CD4-positive, alpha-beta T cell (primary cell): Measurements from ENCODE around the gene GPR137B. TPM values are rescaled to one million over a fixed set of nuclear protein-coding genes. Genes with fewer than 3 reads are reported as not detected.

Experiments
- ATAC-seq: fragments of 200-7000 bp; cut with Tn5 transposase; one replicate; pipeline ENCODE4 v1.10.0; 2022; ENCODE audit warnings: mild to moderate bottlenecking; ENCODE audit not compliant: poor library complexity
- CTCF ChIA-PET: fragments of 350-600 bp; sonication (Branson Sonifier 250); formaldehyde crosslinking; loops from one replicate; lab custom pipeline; 2021; ENCODE audit warnings: antibody characterized with exemption, inconsistent platforms; lab: Charles Lee
- POLR2A ChIA-PET: fragments of 350-600 bp; sonication (Branson Sonifier 250); formaldehyde crosslinking; loops from one replicate; lab custom pipeline; 2021; ENCODE audit warnings: antibody characterized with exemption, inconsistent platforms; lab: Charles Lee
- DNase-seq, 14 experiments: peaks; one replicate each; pipeline ENCODE4 v3.0.0-alpha.2; 2013 to 2020; ENCODE audit warnings: mixed read lengths in 2 of 14
- H3K27ac ChIP-seq, 2 donors: one replicate each; pipeline versions ENCODE4 v1.5.1 to v1.7.0; 2013; ENCODE audit warnings: low read length in 2 of 2, low read depth in 1 of 2, mild to moderate bottlenecking in 1 of 2
- H3K27me3 ChIP-seq, 2 experiments: 1 replicate in 1 of 2; 2 replicates in 1 of 2; pipeline versions ENCODE4 v1.6.1 to v1.7.0; 2013; ENCODE audit warnings: low read length in 2 of 2, control low read depth in 1 of 2, mild to moderate bottlenecking in 1 of 2, moderate library complexity in 1 of 2; ENCODE audit not compliant: insufficient read depth in 2 of 2, control insufficient read depth in 1 of 2
- H3K36me3 ChIP-seq: one replicate; pipeline ENCODE4 v1.6.1; 2013; ENCODE audit warnings: low read length, control low read depth; ENCODE audit not compliant: insufficient read depth
- H3K4me1 ChIP-seq: one replicate; pipeline ENCODE4 v1.6.1; 2013; ENCODE audit warnings: low read length, control low read depth; ENCODE audit not compliant: insufficient read depth
- H3K4me3 ChIP-seq: one replicate; pipeline ENCODE4 v1.5.1; 2013; ENCODE audit warnings: mild to moderate bottlenecking, low read length, moderate library complexity
- H3K9me3 ChIP-seq, 2 experiments: 1 replicate in 1 of 2; 2 replicates in 1 of 2; pipeline versions ENCODE4 v1.6.1 to v1.7.0; 2013; ENCODE audit warnings: low read length in 2 of 2, mild to moderate bottlenecking in 2 of 2, control low read depth in 1 of 2, moderate library complexity in 1 of 2; ENCODE audit not compliant: control insufficient read depth in 1 of 2, insufficient read depth in 1 of 2
- H3K27ac Mint-ChIP-seq: one replicate; pipeline ENCODE4 v1.8.0; 2020; ENCODE audit warnings: mixed read lengths
- H3K27me3 Mint-ChIP-seq: one replicate; pipeline ENCODE4 v1.8.0; 2021; ENCODE audit warnings: mixed read lengths
- H3K36me3 Mint-ChIP-seq: one replicate; pipeline ENCODE4 v1.8.0; 2021; ENCODE audit warnings: low read depth, mixed read lengths
- H3K4me1 Mint-ChIP-seq: one replicate; pipeline ENCODE4 v1.8.0; 2021; ENCODE audit warnings: low read depth, mixed read lengths
- H3K4me3 Mint-ChIP-seq: one replicate; pipeline ENCODE4 v1.8.0; 2020; ENCODE audit warnings: mild to moderate bottlenecking, mixed read lengths
- H3K9me3 Mint-ChIP-seq: one replicate; pipeline ENCODE4 v1.8.0; 2020; ENCODE audit warnings: mixed read lengths
- CTCF ChIP-seq: fragments of 200-600 bp; IDR thresholded peaks from one replicate; pipeline ENCODE4 v1.8.0; 2022; ENCODE audit warnings: antibody characterized with exemption, mild to moderate bottlenecking
- intact Hi-C, 2 experiments: fragments of 100-400 bp; cut with DNase I in 1 of 2; cut with micrococcal nuclease in 1 of 2; formaldehyde crosslinking; loops; one replicate each; pipeline versions ENCODE4 v1.15.1 to v1.9.0; 2023 to 2025; cut with DNase I, micrococcal nuclease
- total RNA-seq, 174 experiments: library from RNA in 2 of 174; stranded (reverse) in 2 of 174; gene quantifications; one replicate each; pipeline ENCODE4 v1.2.3 and lab custom pipeline; 2021 to 2026

The GPR137B gene
- total RNA-seq, 2 experiments from 2014 or later: 6.3 to 7.4 TPM

DNA sequence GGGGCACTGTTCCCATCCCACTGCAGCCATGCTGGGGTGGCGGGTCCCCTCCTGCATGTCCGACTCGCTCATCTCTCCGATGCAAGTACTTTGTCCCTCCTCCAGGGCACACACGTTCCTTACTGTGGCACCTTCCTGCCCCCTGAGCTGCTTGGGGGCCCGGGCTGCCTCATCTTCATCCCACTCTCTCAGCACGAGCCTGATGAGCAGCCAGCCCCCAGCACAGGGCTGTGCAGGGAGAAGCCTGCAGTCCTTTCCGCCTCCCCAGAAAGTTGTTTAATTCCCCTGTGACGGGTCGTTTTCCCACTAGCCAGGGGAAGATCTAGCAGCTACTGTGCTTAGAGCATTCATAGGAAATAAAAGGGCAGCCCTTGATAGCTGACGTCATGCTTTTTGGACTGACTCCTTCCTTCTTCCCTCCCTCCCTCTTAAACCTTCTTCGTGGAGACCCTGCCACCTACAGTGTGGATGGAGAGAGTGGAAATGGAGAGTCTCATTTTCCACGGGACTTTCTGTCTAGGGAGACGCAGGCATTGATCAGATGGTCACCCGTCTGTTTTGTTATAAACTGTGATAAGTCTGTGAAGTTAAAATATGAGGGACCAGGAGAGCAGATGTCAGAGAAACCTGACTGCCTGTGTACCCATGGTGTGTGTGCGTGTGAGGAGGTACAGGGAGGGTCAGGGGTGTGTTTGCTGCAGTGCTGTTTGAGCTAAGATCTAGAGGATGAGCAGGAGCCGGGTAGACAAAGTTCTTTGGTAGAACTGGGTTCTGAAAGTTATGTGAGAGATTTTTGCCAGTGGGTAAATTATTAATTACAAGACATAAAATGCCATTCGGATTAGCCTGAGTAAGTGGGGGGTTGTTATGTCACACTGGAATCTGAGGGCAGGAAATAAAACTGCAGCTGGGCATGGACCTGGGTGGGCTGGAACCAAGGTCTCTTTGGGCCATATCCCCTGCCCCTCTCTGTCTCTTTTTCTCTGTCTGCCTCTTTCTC, 34.3 kb downstream of the GPR137B start:
- peaks cover 10% of the 10 kb centered on the region for H3K36me3 ChIP-seq
- no peak for TF ChIP-seq CTCF
- no peaks in the 10 kb centered on the region for H3K9me3 ChIP-seq
- no peaks in the 10 kb centered on the region for H3K4me1 ChIP-seq
- ChIA-PET POLR2A (interaction anchor here (0.6 kb wide), 1 partner anchor 34 kb away, joined by 3 read pairs; the partner anchor contains the start of gene GPR137B), CTCF (no interaction called here)
- H3K27me3 Mint-ChIP-seq: no peaks in the 10 kb centered on the region
- ATAC-seq (no peak), DNase-seq (no peak)
- H3K27me3 ChIP-seq: no peaks in the 10 kb centered on the region
- no peak overlapping the region for H3K27ac ChIP-seq
- no peak overlapping the region for H3K4me3 Mint-ChIP-seq
- H3K4me3 ChIP-seq: no peak overlapping the region
- H3K4me1 Mint-ChIP-seq: no peaks in the 10 kb centered on the region
- intact Hi-C loops: no loop called here
- peaks cover 15% of the 10 kb centered on the region for H3K36me3 Mint-ChIP-seq
- H3K9me3 Mint-ChIP-seq: no peaks in the 10 kb centered on the region
- H3K27ac Mint-ChIP-seq: no peak overlapping the region

DNA sequence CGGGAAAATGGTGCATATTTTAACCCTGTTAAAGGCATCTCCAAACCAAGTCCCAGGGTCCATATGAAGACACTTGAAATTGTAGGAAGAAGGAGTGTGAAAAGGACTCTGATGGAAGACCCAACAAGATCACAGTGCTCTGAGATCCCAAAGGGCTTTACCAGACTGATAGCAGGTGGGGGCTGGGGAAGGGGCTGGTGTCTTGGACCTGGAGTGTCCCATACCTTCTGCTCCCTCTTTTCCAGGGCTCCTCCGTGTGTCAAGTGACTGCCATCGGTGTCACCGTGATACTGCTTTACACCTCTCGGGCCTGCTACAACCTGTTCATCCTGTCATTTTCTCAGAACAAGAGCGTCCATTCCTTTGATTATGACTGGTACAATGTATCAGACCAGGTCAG, 37.3 kb downstream of the GPR137B start:
- Histone ChIP-seq H3K4me1 (no peaks in the 10 kb centered on the region), H3K4me3 (no peak overlapping the region), H3K27me3 (no peaks in the 10 kb centered on the region), H3K9me3 (no peaks in the 10 kb centered on the region), H3K27ac (no peak overlapping the region), H3K36me3 (peaks cover 10% of the 10 kb centered on the region)
- Mint-ChIP-seq H3K27me3 (no peaks in the 10 kb centered on the region), H3K9me3 (no peaks in the 10 kb centered on the region), H3K27ac (no peak overlapping the region), H3K36me3 (peaks cover 40% of the 10 kb centered on the region), H3K4me3 (no peak overlapping the region), H3K4me1 (no peaks in the 10 kb centered on the region)
- TF ChIP-seq CTCF: no peak
- ChIA-PET CTCF (no interaction called here), POLR2A (no interaction called here)
- intact Hi-C loops: no loop called here
- ATAC-seq (no peak), DNase-seq (no peak)

DNA sequence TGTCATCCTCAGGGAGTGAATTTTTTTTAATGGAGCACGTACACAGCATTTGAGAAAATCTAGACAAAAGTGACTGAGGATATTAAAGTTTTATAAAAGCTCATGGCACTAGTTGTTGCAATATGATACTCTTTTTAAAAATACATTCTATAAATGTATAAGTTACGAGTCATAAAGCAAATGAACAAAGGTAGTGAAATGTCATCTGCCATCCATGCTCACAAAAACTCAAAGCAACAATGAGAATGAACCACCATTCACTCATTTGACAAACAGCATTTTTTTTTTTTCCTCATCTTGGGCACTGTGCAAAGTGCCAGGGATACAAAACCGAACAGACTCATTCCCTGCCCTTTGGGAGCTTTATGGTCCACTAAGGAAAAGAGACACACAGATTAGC, 38.7 kb downstream of the GPR137B start:
- Histone ChIP-seq H3K4me1 (no peaks in the 10 kb centered on the region), H3K27ac (no peak overlapping the region), H3K9me3 (no peaks in the 10 kb centered on the region), H3K36me3 (peaks cover 10% of the 10 kb centered on the region), H3K27me3 (no peaks in the 10 kb centered on the region), H3K4me3 (no peak overlapping the region)
- Mint-ChIP-seq H3K9me3 (no peaks in the 10 kb centered on the region), H3K4me3 (no peak overlapping the region), H3K27me3 (no peaks in the 10 kb centered on the region), H3K27ac (no peak overlapping the region), H3K4me1 (no peaks in the 10 kb centered on the region), H3K36me3 (peaks cover 54% of the 10 kb centered on the region)
- no peak for TF ChIP-seq CTCF
- ATAC-seq: no peak
- CTCF ChIA-PET: no interaction called here
- intact Hi-C loops: no loop called here
- no peak for DNase-seq
- POLR2A ChIA-PET: no interaction called here
